Caco-2 (cell line): Measurements from ENCODE around the gene NUDT6. TPM values are rescaled to one million over a fixed set of nuclear protein-coding genes. Genes with fewer than 3 reads are reported as not detected.
"Not testable (repeated sequence)": the region's sequence is repeated elsewhere in the genome, so short reads cannot be mapped to it uniquely, and the experiment has no call there.

Source experiments
- BruUV-seq: library from RNA; stranded (reverse); fragments of 400-500 nt; replicated peaks from 2 replicates; lab custom pipeline; 2021; lab: Mats Ljungman, UMichigan
- CTCF ChIA-PET: fragments of 300-600 bp; sonication (Branson Sonifier 250); formaldehyde crosslinking; loops from one replicate; lab custom pipeline; 2022; ENCODE audit warnings: antibody characterized with exemption; lab: Charles Lee
- POLR2A ChIA-PET: fragments of 300-600 bp; sonication (Branson Sonifier 250); formaldehyde crosslinking; loops from one replicate; lab custom pipeline; 2022; ENCODE audit warnings: antibody characterized with exemption; lab: Charles Lee
- DNase-seq, 2 experiments: peaks; one replicate each; pipeline versions ENCODE4 v3.0.0 to v3.0.0-alpha.2; 2020 to 2022
- H3K27me3 ChIP-seq: replicated peaks from 2 replicates; pipeline ENCODE4 v1.6.0; 2011; ENCODE audit warnings: low read length; ENCODE audit not compliant: control insufficient read depth, insufficient read depth
- H3K36me3 ChIP-seq: 2 replicates; pipeline ENCODE4 v1.5.1; 2011; ENCODE audit warnings: low read length; ENCODE audit not compliant: control insufficient read depth, insufficient read depth
- H3K4me1 ChIP-seq: fragments of 250-450 bp; sonication (Bioruptor Pico); 2 replicates; pipeline ENCODE4 v1.5.1; 2020; ENCODE audit warnings: mild to moderate bottlenecking
- H3K4me3 ChIP-seq: 2 replicates; pipeline ENCODE4 v1.5.1; 2011; ENCODE audit warnings: low read depth, mild to moderate bottlenecking, control low read depth, low read length
- H3K9me3 ChIP-seq: fragments of 250-450 bp; sonication (Bioruptor Pico); 2 replicates; pipeline ENCODE4 v1.5.1; 2020; ENCODE audit warnings: mild to moderate bottlenecking, moderate library complexity
- H3K27ac Mint-ChIP-seq: one replicate; pipeline ENCODE4 v1.8.0; 2022; ENCODE audit warnings: mixed read lengths; ENCODE audit not compliant: unreplicated experiment
- H3K27me3 Mint-ChIP-seq: one replicate; pipeline ENCODE4 v1.8.0; 2022; ENCODE audit warnings: mixed read lengths; ENCODE audit not compliant: insufficient read depth, unreplicated experiment
- H3K36me3 Mint-ChIP-seq: one replicate; pipeline ENCODE4 v1.8.0; 2022; ENCODE audit warnings: mild to moderate bottlenecking, mixed read lengths; ENCODE audit not compliant: insufficient read depth, unreplicated experiment
- H3K4me1 Mint-ChIP-seq: one replicate; pipeline ENCODE4 v1.8.0; 2022; ENCODE audit warnings: low read depth, mixed read lengths; ENCODE audit not compliant: unreplicated experiment
- H3K4me3 Mint-ChIP-seq: one replicate; pipeline ENCODE4 v1.8.0; 2022; ENCODE audit warnings: mild to moderate bottlenecking, moderate library complexity, mixed read lengths; ENCODE audit not compliant: unreplicated experiment
- H3K9me3 Mint-ChIP-seq: one replicate; pipeline ENCODE4 v1.8.0; 2022; ENCODE audit warnings: mixed read lengths; ENCODE audit not compliant: unreplicated experiment
- intact Hi-C: fragments of 100-400 bp; cut with micrococcal nuclease; formaldehyde crosslinking; loops from one replicate; pipeline ENCODE4 v1.10.0; 2022; ENCODE audit not compliant: unreplicated experiment
- total RNA-seq: library from RNA; stranded (reverse); gene quantifications from 2 replicates; pipeline ENCODE4 v1.2.3, GENCODE V29; 2022
- TF ChIP-seq, protein P1 (sequence below), 2 experiments: fragments of 200-600 bp in 1 of 2; IDR thresholded peaks; 1 replicate in 1 of 2; 2 replicates in 1 of 2; pipeline versions ENCODE4 v1.5.1 to v1.8.0; 2011 to 2022; ENCODE audit warnings: antibody characterized with exemption in 1 of 2, control low read depth in 1 of 2, inconsistent platforms in 1 of 2, low read depth in 1 of 2, low read length in 1 of 2, mild to moderate bottlenecking in 1 of 2, moderate library complexity in 1 of 2; ENCODE audit not compliant: insufficient read depth in 1 of 2, severe bottlenecking in 1 of 2, unreplicated experiment in 1 of 2

Gene NUDT6
- total RNA-seq, 1 experiment from 2014 or later: 5.3 TPM

DNA sequence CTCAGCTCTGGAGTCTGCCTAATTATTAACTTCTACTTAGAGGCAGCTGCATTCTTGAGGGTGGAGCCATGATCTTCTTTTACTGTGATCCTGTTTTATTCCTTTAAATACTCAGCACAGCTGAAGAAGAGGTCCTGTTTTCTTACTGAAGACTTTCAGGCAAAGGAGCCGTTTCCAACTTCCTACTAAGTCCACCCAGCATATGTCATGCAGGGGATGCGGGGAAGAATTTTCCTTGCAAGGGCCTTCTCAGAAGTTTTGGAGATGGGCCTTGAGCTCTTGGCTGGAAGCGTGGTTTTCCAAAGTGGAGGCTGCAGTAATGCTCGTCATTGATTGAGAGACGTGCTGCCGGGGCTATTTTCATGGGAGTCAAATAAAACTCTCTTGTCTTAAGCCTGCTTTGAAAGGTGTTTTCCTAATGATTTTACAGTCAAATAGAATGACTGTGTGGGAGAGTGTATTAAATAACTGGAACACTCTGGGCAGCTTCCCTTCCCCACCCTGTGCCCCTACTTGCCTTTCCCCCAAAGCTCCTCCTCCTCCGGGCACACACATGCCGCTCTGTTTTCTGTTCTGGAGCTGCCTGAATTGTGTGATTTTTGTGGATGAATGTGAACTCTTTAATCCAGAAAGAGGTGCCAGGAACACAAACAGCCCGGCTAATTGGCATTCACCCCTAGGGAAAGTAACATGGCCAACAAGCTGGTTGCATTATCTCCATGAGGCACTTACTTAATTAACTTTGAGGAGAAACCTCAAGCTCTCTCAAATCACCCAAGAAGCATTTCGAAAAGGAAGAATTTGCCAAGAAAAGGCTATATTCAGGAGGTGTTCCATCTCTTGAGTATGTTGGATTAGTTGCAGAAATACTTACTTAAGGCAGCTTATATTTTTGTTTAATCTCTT, 67.7 kb downstream of the NUDT6 start:
- POLR2A ChIA-PET: no interaction called here
- H3K4me3 ChIP-seq: no peak overlapping the region

DNA sequence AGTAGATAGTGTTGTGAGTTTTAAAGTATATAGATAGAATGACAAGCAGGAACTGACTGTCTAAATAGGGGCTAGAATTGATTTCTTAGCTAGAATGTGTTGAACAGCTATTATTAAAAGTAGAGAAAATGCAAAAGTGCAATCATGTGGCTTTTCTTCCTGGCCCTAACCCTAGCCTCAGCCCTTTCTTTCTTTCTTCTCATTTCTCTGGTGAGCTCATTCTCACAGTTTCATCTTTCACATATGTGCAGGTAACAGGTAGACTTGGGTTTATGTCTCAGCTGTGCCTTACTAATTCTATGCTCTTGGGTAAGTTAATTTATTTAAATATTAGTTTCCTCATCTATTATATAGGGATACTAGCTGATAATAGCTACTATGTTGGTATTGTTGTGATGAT, 70.8 kb downstream of the NUDT6 start:
- no peak overlapping the region for H3K4me3 Mint-ChIP-seq
- no peaks in the 10 kb centered on the region for H3K9me3 Mint-ChIP-seq
- intact Hi-C loops: no loop called here
- H3K36me3 ChIP-seq: no peaks in the 10 kb centered on the region
- H3K27me3 ChIP-seq: no peaks in the 10 kb centered on the region
- CTCF ChIA-PET: interaction anchor here (0.9 kb wide), 1 partner anchor 249 kb away, joined by 4 read pairs; no protein-coding TSS in a partner anchor
- no peaks in the 10 kb centered on the region for H3K9me3 ChIP-seq
- H3K27ac Mint-ChIP-seq: no peak overlapping the region
- TF ChIP-seq, protein P1, sequence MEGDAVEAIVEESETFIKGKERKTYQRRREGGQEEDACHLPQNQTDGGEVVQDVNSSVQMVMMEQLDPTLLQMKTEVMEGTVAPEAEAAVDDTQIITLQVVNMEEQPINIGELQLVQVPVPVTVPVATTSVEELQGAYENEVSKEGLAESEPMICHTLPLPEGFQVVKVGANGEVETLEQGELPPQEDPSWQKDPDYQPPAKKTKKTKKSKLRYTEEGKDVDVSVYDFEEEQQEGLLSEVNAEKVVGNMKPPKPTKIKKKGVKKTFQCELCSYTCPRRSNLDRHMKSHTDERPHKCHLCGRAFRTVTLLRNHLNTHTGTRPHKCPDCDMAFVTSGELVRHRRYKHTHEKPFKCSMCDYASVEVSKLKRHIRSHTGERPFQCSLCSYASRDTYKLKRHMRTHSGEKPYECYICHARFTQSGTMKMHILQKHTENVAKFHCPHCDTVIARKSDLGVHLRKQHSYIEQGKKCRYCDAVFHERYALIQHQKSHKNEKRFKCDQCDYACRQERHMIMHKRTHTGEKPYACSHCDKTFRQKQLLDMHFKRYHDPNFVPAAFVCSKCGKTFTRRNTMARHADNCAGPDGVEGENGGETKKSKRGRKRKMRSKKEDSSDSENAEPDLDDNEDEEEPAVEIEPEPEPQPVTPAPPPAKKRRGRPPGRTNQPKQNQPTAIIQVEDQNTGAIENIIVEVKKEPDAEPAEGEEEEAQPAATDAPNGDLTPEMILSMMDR (IDR thresholded peaks at IDR 0.05; ENCODE audit: insufficient read depth in 1 of 2, low read depth in 1 of 2, low read length in 1 of 2, severe bottlenecking in 1 of 2, unreplicated experiment in 1 of 2): no peak
- peaks cover 34% of the 10 kb centered on the region for H3K4me1 ChIP-seq
- POLR2A ChIA-PET: no interaction called here
- H3K4me1 Mint-ChIP-seq: no peaks in the 10 kb centered on the region
- no peak for DNase-seq
- no peak overlapping the region for H3K4me3 ChIP-seq
- H3K27me3 Mint-ChIP-seq: no peaks in the 10 kb centered on the region
- BruUV-seq: no TSS peak
- H3K36me3 Mint-ChIP-seq: no peaks in the 10 kb centered on the region

More for the DNA sequence above, 67.7 kb downstream of the NUDT6 start:
- no peaks in the 10 kb centered on the region for H3K36me3 Mint-ChIP-seq
- H3K4me1 ChIP-seq: peaks cover 49% of the 10 kb centered on the region
- H3K27me3 ChIP-seq: no peaks in the 10 kb centered on the region
- TF ChIP-seq, protein P1 (IDR thresholded peaks at IDR 0.05; ENCODE audit: insufficient read depth in 1 of 2, low read depth in 1 of 2, low read length in 1 of 2, severe bottlenecking in 1 of 2, unreplicated experiment in 1 of 2): no peak
- no peaks in the 10 kb centered on the region for H3K9me3 ChIP-seq
- no TSS peak for BruUV-seq
- CTCF ChIA-PET: interaction anchor here (1.3 kb wide), 1 partner anchor 97 kb away, joined by 3 read pairs; no protein-coding TSS in a partner anchor
- DNase-seq: peak in 1 of 2 experiments; percentile 3
- H3K4me3 Mint-ChIP-seq: no peak overlapping the region
- no peaks in the 10 kb centered on the region for H3K9me3 Mint-ChIP-seq
- H3K4me1 Mint-ChIP-seq: no peaks in the 10 kb centered on the region
- no peaks in the 10 kb centered on the region for H3K36me3 ChIP-seq
- no peaks in the 10 kb centered on the region for H3K27me3 Mint-ChIP-seq
- intact Hi-C loops: loop anchor here (5.0 kb wide), 1 partner anchor 58 kb away; no protein-coding TSS in a partner anchor
- H3K27ac Mint-ChIP-seq: no peak overlapping the region

DNA sequence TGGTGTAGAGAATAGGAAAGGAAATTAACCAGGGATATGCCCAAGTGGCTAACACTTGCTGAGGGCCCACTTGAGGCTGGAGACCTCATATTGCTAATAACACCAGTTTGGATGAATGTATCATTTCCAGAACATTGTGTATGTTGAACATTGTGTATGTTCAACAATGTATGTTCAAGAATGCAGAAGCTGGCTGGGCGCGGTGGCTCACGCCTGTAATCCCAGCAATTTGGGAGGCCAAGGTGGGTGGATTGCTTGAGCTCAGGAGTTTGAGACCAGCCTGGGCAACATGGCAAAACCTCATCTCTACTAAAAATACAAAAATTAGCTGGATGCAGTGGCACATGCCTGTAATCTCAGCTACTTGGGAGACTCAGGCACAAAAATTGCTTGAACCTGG, 72.6 kb downstream of the NUDT6 start:
- H3K4me1 Mint-ChIP-seq, H3K27me3 Mint-ChIP-seq, BruUV-seq, H3K9me3 Mint-ChIP-seq, H3K9me3 ChIP-seq, H3K27me3 ChIP-seq, intact Hi-C loops, POLR2A ChIA-PET, H3K4me3 Mint-ChIP-seq, CTCF ChIA-PET, DNase-seq, H3K4me3 ChIP-seq, H3K36me3 ChIP-seq, H3K36me3 Mint-ChIP-seq, H3K27ac Mint-ChIP-seq: not testable (repeated sequence)
- peaks cover 19% of the 10 kb centered on the region for H3K4me1 ChIP-seq
